ENCODE measurements around the gene FRRS1.
A peak's percentile ranks its signal among the peaks of the same experiment; 100 is the strongest.

The FRRS1 gene

GRCh38 chr1:99697580-99697979 lies 68.9 kb downstream of the FRRS1 start:
- no peak overlapping the region for H3K27ac ChIP-seq
- TF ChIP-seq ZFX (IDR thresholded peaks at IDR 0.05) (no peak), CTCF (conservative IDR thresholded peaks at IDR 0.05) (no peak)

- no peak overlapping the region for H3K27ac ChIP-seq
- TF ChIP-seq ZFX (IDR thresholded peaks at IDR 0.05): no peak
These were observed 69.8 kb downstream of the FRRS1 start for GRCh38 chr1:99696616-99697015.

- TF ChIP-seq CTCF (conservative IDR thresholded peaks at IDR 0.05): no peak
- no peak for TF ChIP-seq ZFX (IDR thresholded peaks at IDR 0.05)
- no peak overlapping the region for H3K27ac ChIP-seq
These were observed 75.3 kb downstream of the FRRS1 start for GRCh38 chr1:99691175-99691574.

GRCh38 chr1:99685516-99686180 lies 80.8 kb downstream of the FRRS1 start:
- TF ChIP-seq CTCF (conservative IDR thresholded peaks at IDR 0.05) (peak; percentile 87), ZFX (IDR thresholded peaks at IDR 0.05) (no peak)
- no peak overlapping the region for H3K27ac ChIP-seq

GRCh38 chr1:99682291-99682751 lies 84.1 kb downstream of the FRRS1 start:
- H3K27ac ChIP-seq: no peak overlapping the region
- TF ChIP-seq CTCF (conservative IDR thresholded peaks at IDR 0.05): no peak
- no peak for TF ChIP-seq ZFX (IDR thresholded peaks at IDR 0.05)

GRCh38 chr1:99681583-99681982 lies 84.9 kb downstream of the FRRS1 start:
- TF ChIP-seq CTCF (conservative IDR thresholded peaks at IDR 0.05): peak; percentile 30
- TF ChIP-seq ZFX (IDR thresholded peaks at IDR 0.05): no peak
- H3K27ac ChIP-seq: no peak overlapping the region

- H3K27ac ChIP-seq: no peak overlapping the region
- TF ChIP-seq CTCF (conservative IDR thresholded peaks at IDR 0.05) (no peak), ZFX (IDR thresholded peaks at IDR 0.05) (no peak)
These were observed 86.2 kb downstream of the FRRS1 start for GRCh38 chr1:99680270-99680669.

GRCh38 chr1:99677416-99677815 lies 89.0 kb downstream of the FRRS1 start:
- no peak overlapping the region for H3K27ac ChIP-seq
- TF ChIP-seq CTCF (conservative IDR thresholded peaks at IDR 0.05): no peak
- no peak for TF ChIP-seq ZFX (IDR thresholded peaks at IDR 0.05)

Data from C4-2B (cell line).